Measurements from ENCODE around the gene SNTB2.

GRCh38 chr16:69322343-69322742 is 135.4 kb downstream of the SNTB2 start:
- no peak for TF ChIP-seq POLR2A (IDR thresholded peaks at IDR 0.05; ENCODE audit: low read depth, low read length)
- TF ChIP-seq POLR2AphosphoS5 (IDR thresholded peaks at IDR 0.05; ENCODE audit: low read depth, low read length): no peak
- no peak for TF ChIP-seq TAF1 (IDR thresholded peaks at IDR 0.05; ENCODE audit: borderline replicate concordance, low read depth, low read length)

Measured in GM12892 (cell line).